B cell (primary cell): ENCODE data around the gene L3MBTL1. TPM values are rescaled to one million over a fixed set of nuclear protein-coding genes. Genes with fewer than 3 reads are reported as not detected.

Experiments used
- ATAC-seq: fragments of 200-7000 bp; cut with Tn5 transposase; one replicate; pipeline ENCODE4 v1.10.0; 2021; ENCODE audit warnings: low read depth, mild to moderate bottlenecking, moderate number of reproducible peaks, moderate library complexity
- CTCF ChIA-PET: fragments of 350-600 bp; sonication (Branson Sonifier 250); formaldehyde crosslinking; loops from one replicate; lab custom pipeline; 2021; ENCODE audit warnings: antibody characterized with exemption, inconsistent platforms; lab: Charles Lee
- POLR2A ChIA-PET: fragments of 350-600 bp; sonication (Branson Sonifier 250); formaldehyde crosslinking; loops from one replicate; lab custom pipeline; 2021; ENCODE audit warnings: antibody characterized with exemption; lab: Charles Lee
- DNase-seq: peaks from one replicate; pipeline ENCODE4 v3.0.0; 2013
- H2AFZ ChIP-seq: 2 replicates; pipeline ENCODE4 v1.6.1; 2012; ENCODE audit warnings: mild to moderate bottlenecking, low read depth, low read length; ENCODE audit not compliant: insufficient read depth, poor library complexity, severe bottlenecking
- H3K27ac ChIP-seq, 2 donors: 1 replicate in 1 of 2; 2 replicates in 1 of 2; pipeline ENCODE4 v1.5.1; 2012 to 2013; ENCODE audit warnings: low read length in 2 of 2, mild to moderate bottlenecking in 2 of 2, moderate library complexity in 1 of 2
- H3K27me3 ChIP-seq, 4 experiments: fragments of 200-600 bp in 1 of 4; sonication (generic) in 1 of 4; replicated peaks in 1 of 4; 1 replicate in 2 of 4; 2 replicates in 2 of 4; pipeline versions ENCODE4 v1.6.1 to v1.7.0; 2013 to 2016; ENCODE audit warnings: low read length in 3 of 4, mild to moderate bottlenecking in 2 of 4, mixed read lengths in 1 of 4, moderate library complexity in 1 of 4; ENCODE audit not compliant: insufficient read depth in 4 of 4, control insufficient read depth in 3 of 4; ENCODE audit errors: control extremely low read depth in 1 of 4
- H3K36me3 ChIP-seq, 2 experiments: replicated peaks in 1 of 2; 1 replicate in 1 of 2; 2 replicates in 1 of 2; pipeline versions ENCODE4 v1.6.1 to v1.7.1; 2013; ENCODE audit warnings: low read length in 1 of 2; ENCODE audit not compliant: insufficient read depth in 2 of 2, control insufficient read depth in 1 of 2; ENCODE audit errors: control extremely low read depth in 1 of 2, extremely low read depth in 1 of 2
- H3K4me1 ChIP-seq, 2 donors: fragments of 200-600 bp in 1 of 2; sonication (generic) in 1 of 2; 1 replicate in 1 of 2; 2 replicates in 1 of 2; pipeline versions ENCODE4 v1.5.1 to v1.6.1; 2013 to 2017; ENCODE audit warnings: low read length in 2 of 2; ENCODE audit not compliant: control insufficient read depth in 2 of 2, insufficient read depth in 2 of 2
- H3K4me2 ChIP-seq: replicated peaks from 2 replicates; pipeline ENCODE3; 2012; ENCODE audit warnings: mild to moderate bottlenecking, low read depth, low read length; ENCODE audit not compliant: poor library complexity, severe bottlenecking
- H3K4me3 ChIP-seq, 5 experiments: fragments of 200-600 bp in 1 of 5; sonication (generic) in 1 of 5; 1 replicate in 3 of 5; 2 replicates in 2 of 5; pipeline versions ENCODE4 v1.5.1 to v1.7.0; 2011 to 2016; ENCODE audit warnings: low read length in 4 of 5, mild to moderate bottlenecking in 4 of 5, low read depth in 2 of 5, control low read depth in 1 of 5, moderate library complexity in 1 of 5; ENCODE audit not compliant: insufficient read depth in 1 of 5; ENCODE audit errors: control extremely low read depth in 1 of 5, extremely low read depth in 1 of 5
- H3K79me2 ChIP-seq: fragments of 200-600 bp; sonication (generic); one replicate; pipeline ENCODE4 v1.6.0; 2016; ENCODE audit warnings: low read length; ENCODE audit not compliant: control insufficient read depth, insufficient read depth
- H3K9ac ChIP-seq: fragments of 200-600 bp; sonication (generic); 2 replicates; pipeline ENCODE4 v1.6.1; 2017; ENCODE audit warnings: mild to moderate bottlenecking, low read length, moderate library complexity
- H3K9me3 ChIP-seq, 3 donors: one replicate each; pipeline versions ENCODE4 v1.6.1 to v1.7.1; 2013; ENCODE audit warnings: low read length in 2 of 3; ENCODE audit not compliant: control insufficient read depth in 2 of 3, insufficient read depth in 1 of 3; ENCODE audit errors: control extremely low read depth in 1 of 3
- H4K20me1 ChIP-seq: 2 replicates; pipeline ENCODE4 v1.6.0; 2012; ENCODE audit warnings: mild to moderate bottlenecking, low read length; ENCODE audit not compliant: insufficient read depth, control insufficient read depth, poor library complexity, severe bottlenecking
- H3K27ac Mint-ChIP-seq: one replicate; pipeline ENCODE4 v1.8.0; 2021; ENCODE audit warnings: mixed read lengths
- H3K27me3 Mint-ChIP-seq: one replicate; pipeline ENCODE4 v1.8.0; 2021; ENCODE audit warnings: mixed read lengths
- H3K4me1 Mint-ChIP-seq: one replicate; pipeline ENCODE4 v1.8.0; 2021; ENCODE audit warnings: mixed read lengths
- H3K4me3 Mint-ChIP-seq: one replicate; pipeline ENCODE4 v1.8.0; 2021; ENCODE audit warnings: mixed read lengths
- H3K9me3 Mint-ChIP-seq: one replicate; pipeline ENCODE4 v1.8.0; 2022; ENCODE audit warnings: mixed read lengths; ENCODE audit not compliant: insufficient read depth
- CTCF ChIP-seq: fragments of 200-600 bp; IDR thresholded peaks from one replicate; pipeline ENCODE4 v1.8.0; 2022; ENCODE audit warnings: antibody characterized with exemption, mild to moderate bottlenecking
- EZH2 ChIP-seq: IDR thresholded peaks from 2 replicates; pipeline ENCODE4 v1.6.1; 2012; ENCODE audit warnings: borderline replicate concordance, low read depth, mild to moderate bottlenecking, moderate library complexity, low read length; ENCODE audit not compliant: insufficient read depth, poor library complexity, severe bottlenecking
- WGBS: methylation state at CpG from one replicate; pipeline ENCODE4 v1.1.5; 2013; ENCODE audit warnings: missing lambda C conversion rate; ENCODE audit not compliant: insufficient coverage; 5-methylcytosine and 5-hydroxymethylcytosine counted together
- intact Hi-C: fragments of 100-400 bp; cut with micrococcal nuclease; formaldehyde crosslinking; loops from one replicate; pipeline ENCODE4 v1.10.0; 2022
- polyA plus RNA-seq: library from polyadenylated mRNA; depleted of rRNA; stranded (reverse); fragments of >200 nt; gene quantifications from 2 replicates; pipeline ENCODE4 v1.2.3, GENCODE V29; 2012
- total RNA-seq, 2 donors: library from RNA; stranded (reverse); fragments of 120-200 nt in 1 of 2; gene quantifications; 1 replicate in 1 of 2; 2 replicates in 1 of 2; pipeline versions ENCODE4 v1.2.3 to v1.2.4, GENCODE V29; 2013 to 2022

The L3MBTL1 gene
- total and polyA plus RNA-seq, 2 donors (not counting 1 experiment from before 2014, with no cell fraction given), result 15.6 to 31.4 TPM

GRCh38 chr20:43506238-43506637, 1.3 kb upstream of the L3MBTL1 start:
- H3K27ac Mint-ChIP-seq, result no peak overlapping the region
- H3K27me3 ChIP-seq, result peaks cover 0 to 42% (median 16%) of the 10 kb centered on the region in 4 experiments
- intact Hi-C loops, result loop anchor here (2.0 kb wide), 1 partner anchor 57 kb away; no protein-coding TSS in a partner anchor
- H3K4me1 ChIP-seq, result peaks cover 9 to 15% of the 10 kb centered on the region in 2 donors
- H3K79me2 ChIP-seq, result no peaks in the 10 kb centered on the region
- H3K27ac ChIP-seq, result no peak overlapping the region
- no peak overlapping the region for H3K4me2 ChIP-seq
- peaks cover 0 to 12% (median 0%) of the 10 kb centered on the region in 3 donors for H3K9me3 ChIP-seq
- DNase-seq (no peak), ATAC-seq (no peak)
- TF ChIP-seq EZH2 (no peak), CTCF (no peak)
- WGBS, result 100% methylated on average over 7 of the region's 7 CpGs
- CTCF ChIA-PET, result no interaction called here
- no peaks in the 10 kb centered on the region for H3K36me3 ChIP-seq
- H3K9ac ChIP-seq, result no peak overlapping the region
- no peak overlapping the region for H3K4me3 ChIP-seq
- H4K20me1 ChIP-seq, result no peaks in the 10 kb centered on the region
- peaks cover 48% of the 10 kb centered on the region for H3K27me3 Mint-ChIP-seq
- POLR2A ChIA-PET, result no interaction called here
- H3K9me3 Mint-ChIP-seq, result no peaks in the 10 kb centered on the region
- H3K4me3 Mint-ChIP-seq, result peak overlapping the region; percentile 68
- H3K4me1 Mint-ChIP-seq, result peaks cover 7% of the 10 kb centered on the region
- H2AFZ ChIP-seq, result no peak overlapping the region

GRCh38 chr20:43508106-43508505, 609 bp downstream of the L3MBTL1 start:
- POLR2A ChIA-PET, result no interaction called here
- Histone ChIP-seq H3K27me3 (peaks cover 0 to 42% (median 16%) of the 10 kb centered on the region in 4 experiments), H2AFZ (peak overlapping the region; percentile 77), H3K4me1 (peaks cover 9 to 15% of the 10 kb centered on the region in 2 donors), H3K9ac (peak overlapping the region; percentile 62), H3K9me3 (peaks cover 0 to 12% (median 0%) of the 10 kb centered on the region in 3 donors), H3K36me3 (no peaks in the 10 kb centered on the region), H3K4me3 (peak overlapping the region; percentile 28 to 63 (median 44)), H3K79me2 (no peaks in the 10 kb centered on the region), H4K20me1 (no peaks in the 10 kb centered on the region), H3K4me2 (peak overlapping the region; percentile 93), H3K27ac (no peak overlapping the region)
- Mint-ChIP-seq H3K27me3 (peaks cover 39% of the 10 kb centered on the region), H3K4me1 (peaks cover 7% of the 10 kb centered on the region), H3K9me3 (no peaks in the 10 kb centered on the region), H3K4me3 (peak overlapping the region; percentile 83), H3K27ac (no peak overlapping the region)
- intact Hi-C loops, result no loop called here
- DNase-seq, result no peak
- TF ChIP-seq EZH2, result no peak
- no peak for TF ChIP-seq CTCF
- ATAC-seq, result peak; percentile 28
- CTCF ChIA-PET, result no interaction called here
- WGBS, result 0% methylated on average over 11 of the region's 22 CpGs
